ENCODE data around the gene PLXNC1.

DNA sequence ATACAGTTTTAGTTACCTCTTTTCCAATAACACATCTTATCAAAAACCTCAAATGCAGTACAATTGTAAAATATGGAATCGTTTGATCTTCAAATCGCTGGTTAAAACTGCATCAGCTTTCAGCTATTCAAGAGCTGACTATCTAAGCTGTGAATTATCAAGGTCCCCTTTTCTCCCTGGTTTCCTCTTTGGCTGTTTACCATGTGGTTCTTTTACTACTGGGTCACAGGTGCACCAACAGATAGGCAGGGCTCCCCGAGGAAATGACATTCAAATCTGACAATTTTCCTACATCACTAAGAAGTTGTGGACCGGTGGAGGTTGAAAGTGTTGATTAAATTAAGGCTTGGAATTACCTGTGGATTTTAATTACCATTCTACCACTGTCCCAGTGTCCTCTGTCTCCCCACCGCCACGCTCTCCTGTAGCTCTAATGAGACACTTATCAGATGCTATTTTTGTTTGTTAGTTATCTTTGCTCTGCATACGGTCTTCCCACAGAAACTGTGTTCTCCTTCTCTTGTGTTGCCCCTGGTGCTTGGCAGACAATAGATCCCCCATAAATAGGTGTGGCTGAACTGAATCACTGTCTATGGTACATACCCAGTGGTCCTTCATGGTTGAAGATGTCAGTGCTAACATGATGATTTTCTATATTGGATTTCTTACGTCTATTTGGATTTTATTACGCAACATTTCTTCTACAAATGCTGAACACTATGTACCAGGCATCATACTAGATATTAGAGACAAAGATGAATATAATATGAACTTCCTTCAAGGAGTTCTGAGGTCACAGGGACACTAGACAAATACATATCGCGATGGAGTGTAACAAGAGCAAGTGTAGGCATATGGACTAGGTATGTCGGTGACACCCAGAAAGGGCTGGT lies 20.9 kb upstream of the PLXNC1 start:
- TF ChIP-seq, protein P1, sequence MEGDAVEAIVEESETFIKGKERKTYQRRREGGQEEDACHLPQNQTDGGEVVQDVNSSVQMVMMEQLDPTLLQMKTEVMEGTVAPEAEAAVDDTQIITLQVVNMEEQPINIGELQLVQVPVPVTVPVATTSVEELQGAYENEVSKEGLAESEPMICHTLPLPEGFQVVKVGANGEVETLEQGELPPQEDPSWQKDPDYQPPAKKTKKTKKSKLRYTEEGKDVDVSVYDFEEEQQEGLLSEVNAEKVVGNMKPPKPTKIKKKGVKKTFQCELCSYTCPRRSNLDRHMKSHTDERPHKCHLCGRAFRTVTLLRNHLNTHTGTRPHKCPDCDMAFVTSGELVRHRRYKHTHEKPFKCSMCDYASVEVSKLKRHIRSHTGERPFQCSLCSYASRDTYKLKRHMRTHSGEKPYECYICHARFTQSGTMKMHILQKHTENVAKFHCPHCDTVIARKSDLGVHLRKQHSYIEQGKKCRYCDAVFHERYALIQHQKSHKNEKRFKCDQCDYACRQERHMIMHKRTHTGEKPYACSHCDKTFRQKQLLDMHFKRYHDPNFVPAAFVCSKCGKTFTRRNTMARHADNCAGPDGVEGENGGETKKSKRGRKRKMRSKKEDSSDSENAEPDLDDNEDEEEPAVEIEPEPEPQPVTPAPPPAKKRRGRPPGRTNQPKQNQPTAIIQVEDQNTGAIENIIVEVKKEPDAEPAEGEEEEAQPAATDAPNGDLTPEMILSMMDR (IDR thresholded peaks at IDR 0.05): no peak
- no peak for TF ChIP-seq POLR2A (IDR thresholded peaks at IDR 0.05)
